Heart right ventricle (tissue), 16 donors: ENCODE data around the gene PLA2G4E. TPM values are rescaled to one million over a fixed set of nuclear protein-coding genes. Genes with fewer than 3 reads are reported as not detected.

Experiments used
- ATAC-seq, 8 donors: fragments of 200-7000 bp; cut with Tn5 transposase; one replicate each; pipeline ENCODE4 v1.9.1; 2020; ENCODE audit warnings: mild to moderate bottlenecking in 8 of 8, moderate library complexity in 8 of 8, moderate number of reproducible peaks in 1 of 8
- DNase-seq, 2 donors: peaks; one replicate each; pipeline ENCODE4 v3.0.0-alpha.2; 2020
- H3K27ac ChIP-seq, 10 donors: fragments of 200-600 bp; sonication (generic) in 2 of 10; one replicate each; pipeline versions ENCODE4 v1.5.0 to v1.8.0; 2020 to 2022; ENCODE audit warnings: mild to moderate bottlenecking in 3 of 10
- H3K27me3 ChIP-seq, 7 donors: fragments of 200-600 bp; one replicate each; pipeline ENCODE4 v1.8.0; 2021 to 2022; ENCODE audit warnings: mild to moderate bottlenecking in 2 of 7
- H3K36me3 ChIP-seq, 9 donors: fragments of 200-600 bp; sonication (generic) in 1 of 9; one replicate each; pipeline versions ENCODE4 v1.5.0 to v1.8.0; 2020 to 2022; ENCODE audit warnings: mild to moderate bottlenecking in 2 of 9
- H3K4me1 ChIP-seq, 9 donors: fragments of 200-600 bp; sonication (generic) in 1 of 9; one replicate each; pipeline versions ENCODE4 v1.5.0 to v1.8.0; 2020 to 2022; ENCODE audit warnings: mild to moderate bottlenecking in 4 of 9
- H3K4me3 ChIP-seq, 10 donors: fragments of 200-600 bp; sonication (generic) in 2 of 10; one replicate each; pipeline versions ENCODE4 v1.5.0 to v1.8.0; 2020 to 2022; ENCODE audit warnings: mild to moderate bottlenecking in 7 of 10, moderate library complexity in 2 of 10
- H3K9me3 ChIP-seq, 11 donors: fragments of 200-600 bp in 10 of 11; sonication (generic) in 2 of 11; one replicate each; pipeline versions ENCODE4 v1.5.0 to v1.8.0; 2013 to 2022; ENCODE audit warnings: mild to moderate bottlenecking in 2 of 11, control low read depth in 1 of 11, moderate library complexity in 1 of 11
- CTCF ChIP-seq, 9 donors: fragments of 200-600 bp; sonication (generic) in 2 of 9; IDR thresholded peaks; one replicate each; pipeline versions ENCODE4 v1.5.0 to v1.8.0; 2021 to 2022; ENCODE audit warnings: antibody characterized with exemption in 9 of 9, mild to moderate bottlenecking in 5 of 9, moderate library complexity in 1 of 9
- WGBS, 2 donors: extraction: QIAGEN DNeasy Blood & Tissue Kit; methylation state at CpG; one replicate each; pipeline ENCODE4 v1.1.7; 2013; ENCODE audit warnings: inconsistent platforms in 1 of 2; 5-methylcytosine and 5-hydroxymethylcytosine counted together
- intact Hi-C, 10 donors: fragments of 100-400 bp; cut with DNase I; formaldehyde crosslinking; loops; one replicate each; pipeline versions ENCODE4 v1.11.1 to v1.14.2; 2022
- polyA plus RNA-seq, 2 donors: library from polyadenylated mRNA; stranded (reverse); fragments of 200-250 nt; gene quantifications; one replicate each; pipeline ENCODE4 v1.2.3, GENCODE V29; 2013
- total RNA-seq, 10 donors: library from RNA; stranded (reverse); fragmentation: NEBNext Ultra II Directional in 3 of 10; extraction: Animal tissue kit (Norgen Biotek cat#: 25700) in 3 of 10; gene quantifications; one replicate each; pipeline versions ENCODE4 v1.2.1 to v1.2.4, GENCODE V29; 2021 to 2023
- donor health status: Arrhythmogenic right ventricular cardiomyopathy.
- donor health status: ischemic (EF 13 %, LVEDD 7.1; RV severe dilation, severe dysfunction).
- donor health status: healthy with polysubstance abuse.
- donor health status: DM: no; HTN: yes; CAD: no.
- donor health status: DM: no; HTN: no; CAD: no.
- donor health status: ischemic (EF 25% LVEDD 6.9; RV normal size, moderate dysfunction).
- donor health status: ischemic (EF 25% LVEDD 5.7; RV mildly dilated, moderate dysfunction).
- donor health status: healthy.
- donor health status: DM: yes; HTN: yes; CAD: no.
- donor health status: Ischemic cardiomyopathy.
- donor health status: ischemic (EF 35%, LVEDD 5.7; RV mildly dilated, moderate dysfunction).
- donor health status: nonischemic (EF 11% LVEDD 7.7; RV severe dilation, severe dysfunction).
- donor health status: DM: yes; HTN: yes; CAD: no.
- donor health status: PGD.
- donor health status: ischemic (EF 29% LVEDD 5.4; RV normal size, mild dysfunction).
- donor health status: nonischemic (EF 23%, LVEDD 6.1; RV moderate dilation, normal function).

Gene PLA2G4E
- total and polyA plus RNA-seq, 12 donors: 0.05 to 0.79 (median 0.07) TPM; not detected in 7

GRCh38 chr15:41934843-41935242, 86.0 kb downstream of the PLA2G4E start:
- no peaks in the 10 kb centered on the region for H3K9me3 ChIP-seq
- H3K27ac ChIP-seq: peak overlapping the region in 9 of 10 donors; percentile 46 to 89 (median 80)
- peaks cover 29 to 100% (median 91%) of the 10 kb centered on the region in 9 donors for H3K4me1 ChIP-seq
- 48 to 65% methylated on average over 4 of the region's 4 CpGs for WGBS, 2 donors
- H3K4me3 ChIP-seq: no peak overlapping the region
- intact Hi-C loops: loop anchor here in 2 of 10 donors (2.0 to 5.0 kb wide), 2 partner anchors 36 to 37 kb away; partner anchors contain the start of gene EHD4 (in 1 of the 2)
- H3K36me3 ChIP-seq: peaks cover 0 to 25% (median 4%) of the 10 kb centered on the region in 9 donors
- ATAC-seq (peak in 5 of 8 donors; percentile 22 to 55 (median 39)), DNase-seq (peak in 1 of 2 donors; percentile 45)
- no peak for TF ChIP-seq CTCF (IDR thresholded peaks at IDR 0.05)
- H3K27me3 ChIP-seq: no peaks in the 10 kb centered on the region

- ATAC-seq: peak in 6 of 8 donors; percentile 29 to 64 (median 48)
- Histone ChIP-seq H3K36me3 (peaks cover 0 to 14% (median 0%) of the 10 kb centered on the region in 9 donors), H3K4me3 (no peak overlapping the region), H3K9me3 (no peaks in the 10 kb centered on the region), H3K4me1 (peaks cover 39 to 100% (median 97%) of the 10 kb centered on the region in 9 donors), H3K27me3 (no peaks in the 10 kb centered on the region), H3K27ac (peak overlapping the region; percentile 36 to 89 (median 80))
- 40 to 43% methylated on average over 10 of the region's 10 CpGs for WGBS, 2 donors
- peak in 1 of 2 donors; percentile 35 for DNase-seq
- intact Hi-C loops: loop anchor here in 2 of 10 donors (2.0 to 5.0 kb wide), 2 partner anchors 37 to 39 kb away; partner anchors contain the start of gene EHD4 (in 1 of the 2)
- no peak for TF ChIP-seq CTCF (IDR thresholded peaks at IDR 0.05)
Observed at GRCh38 chr15:41933771-41934170, 87.1 kb downstream of the PLA2G4E start.

- ATAC-seq: no peak
- 46 to 58% methylated on average over 7 of the region's 7 CpGs for WGBS, 2 donors
- intact Hi-C loops: loop anchor here in 1 of 10 donors (5.0 kb wide), 1 partner anchor 39 kb away; the partner anchor contains the start of gene EHD4
- Histone ChIP-seq H3K27me3 (no peaks in the 10 kb centered on the region), H3K4me3 (no peak overlapping the region), H3K9me3 (no peaks in the 10 kb centered on the region), H3K36me3 (peaks cover 0 to 9% (median 0%) of the 10 kb centered on the region in 9 donors), H3K27ac (peak overlapping the region in 9 of 10 donors; percentile 46 to 89 (median 80)), H3K4me1 (peaks cover 42 to 100% (median 97%) of the 10 kb centered on the region in 9 donors)
- no peak for TF ChIP-seq CTCF (IDR thresholded peaks at IDR 0.05)
- DNase-seq: no peak
Observed at GRCh38 chr15:41933326-41933725, 87.5 kb downstream of the PLA2G4E start.

GRCh38 chr15:41932511-41933289, 88.1 kb downstream of the PLA2G4E start:
- Histone ChIP-seq H3K27ac (peak overlapping the region in 9 of 10 donors; percentile 46 to 89 (median 80)), H3K9me3 (no peaks in the 10 kb centered on the region), H3K36me3 (peaks cover 0 to 8% (median 0%) of the 10 kb centered on the region in 9 donors), H3K27me3 (no peaks in the 10 kb centered on the region), H3K4me1 (peaks cover 38 to 100% (median 97%) of the 10 kb centered on the region in 9 donors), H3K4me3 (no peak overlapping the region)
- DNase-seq (no peak), ATAC-seq (no peak)
- WGBS, 2 donors: 45 to 51% methylated on average over 16 of the region's 16 CpGs
- no peak for TF ChIP-seq CTCF (IDR thresholded peaks at IDR 0.05)
- intact Hi-C loops: loop anchor here in 1 of 10 donors (5.0 kb wide), 1 partner anchor 40 kb away; the partner anchor contains the start of gene EHD4
